ENCODE data around the gene PSENEN. TPM values are rescaled to one million over a fixed set of nuclear protein-coding genes. Genes with fewer than 3 reads are reported as not detected.

Gene PSENEN
- total and polyA plus RNA-seq, 9 of the 15 experiments (the other 6 are each of a cell fraction or from before 2014, with no cell fraction given), result 34.5 to 299 (median 61.1) TPM

- Histone ChIP-seq H3K79me2 (ENCODE audit: control insufficient read depth, insufficient read depth, low read length) (no peaks in the 10 kb centered on the region), H2AFZ (ENCODE audit: low read depth, low read length) (no peak overlapping the region), H4K20me1 (replicated peaks; ENCODE audit: control insufficient read depth, insufficient read depth, low read length) (no peaks in the 10 kb centered on the region), H3K4me2 (ENCODE audit: insufficient read depth, low read length) (no peak overlapping the region), H3K27me3 (ENCODE audit: control insufficient read depth in 2 of 2, insufficient read depth in 2 of 2, low read length in 2 of 2) (no peaks in the 10 kb centered on the region), H3K4me3 (no peak overlapping the region), H3K9ac (ENCODE audit: insufficient read depth in 1 of 2, low read depth in 2 of 2, low read length in 2 of 2) (peak overlapping the region in 1 of 2 experiments; percentile 29; a peak in 2 of 4 replicates), H3K36me3 (ENCODE audit: control insufficient read depth, insufficient read depth, low read length) (peaks cover 97% of the 10 kb centered on the region; the same call in 2 of the 3 replicates), H3K27ac (ENCODE audit: extremely low read depth, low read depth, low read length) (no peak overlapping the region), H3K9me3 (replicated peaks; ENCODE audit: control insufficient read depth, insufficient read depth, low read depth, low read length) (no peaks in the 10 kb centered on the region), H3K4me1 (replicated peaks in 1 of 2; ENCODE audit: control insufficient read depth in 2 of 2, insufficient read depth in 2 of 2, low read length in 2 of 2) (peaks cover 0 to 12% of the 10 kb centered on the region in 2 experiments; a peak in 2 of 5 replicates), H3K9me1 (ENCODE audit: control insufficient read depth, insufficient read depth, low read length) (no peaks in the 10 kb centered on the region)
- 93% methylated on average over 17 of the region's 35 CpGs for WGBS (ENCODE audit: insufficient coverage, low coverage, missing lambda C conversion rate)
- ChIA-PET POLR2A (interaction anchor here (0.6 kb wide), 1 partner anchor 10 kb away, joined by 3 read pairs; no protein-coding TSS in a partner anchor), CTCF (ENCODE audit: low intra/inter-chr PET ratio) (no interaction called here)
- in situ Hi-C loops (cut with MboI), result no loop called here
- no peak for DNase-seq (ENCODE audit: extremely low read depth in 1 of 4, low spot score in 3 of 4)
- no peak for FAIRE-seq
- no peak for TF ChIP-seq SRSF1 (IDR thresholded peaks at IDR 0.05; ENCODE audit: low read depth, low read length)
- no peak for TF ChIP-seq HEY1 (CRISPR knock-in tag; IDR thresholded peaks at IDR 0.05; ENCODE audit: borderline replicate concordance)
- TF ChIP-seq POLR2G (IDR thresholded peaks at IDR 0.05; ENCODE audit: low read depth, low read length), result peak; percentile 54; the same call in 1 of the 2 replicates
- TF ChIP-seq ZHX1 (conservative IDR thresholded peaks at IDR 0.05; ENCODE audit: low read length), result no peak
- no peak for TF ChIP-seq TRIM25 (IDR thresholded peaks at IDR 0.05; ENCODE audit: borderline replicate concordance)
- TF ChIP-seq RBM22 (IDR thresholded peaks at IDR 0.05; ENCODE audit: low read depth, low read length, poor library complexity, severe bottlenecking), result peak; percentile 57
- ATAC-seq, result no peak
- intact Hi-C loops (cut with micrococcal nuclease), result no loop called here
- no TSS peak for BruUV-seq (replicated peaks)
Observed at GRCh38 chr19:35733180-35734125, 12.0 kb upstream of the PSENEN start.
